Measurements from ENCODE around the gene NRP2.

Gene NRP2

GRCh38 chr2:205695460-205695991 lies 13.2 kb downstream of the NRP2 start:
- TF ChIP-seq FOXM1 (IDR thresholded peaks at IDR 0.05; ENCODE audit: borderline replicate concordance, low read depth) (no peak), YY1 (IDR thresholded peaks at IDR 0.05; ENCODE audit: low read depth) (no peak), TEAD4 (IDR thresholded peaks at IDR 0.05) (no peak), EGR1 (IDR thresholded peaks at IDR 0.05) (no peak), CREB1 (IDR thresholded peaks at IDR 0.05; ENCODE audit: low read depth) (no peak), TCF12 (IDR thresholded peaks at IDR 0.05; ENCODE audit: low read depth) (no peak), TAF1 (IDR thresholded peaks at IDR 0.05; ENCODE audit: low read depth) (no peak)
- TF ChIP-seq, protein P1, sequence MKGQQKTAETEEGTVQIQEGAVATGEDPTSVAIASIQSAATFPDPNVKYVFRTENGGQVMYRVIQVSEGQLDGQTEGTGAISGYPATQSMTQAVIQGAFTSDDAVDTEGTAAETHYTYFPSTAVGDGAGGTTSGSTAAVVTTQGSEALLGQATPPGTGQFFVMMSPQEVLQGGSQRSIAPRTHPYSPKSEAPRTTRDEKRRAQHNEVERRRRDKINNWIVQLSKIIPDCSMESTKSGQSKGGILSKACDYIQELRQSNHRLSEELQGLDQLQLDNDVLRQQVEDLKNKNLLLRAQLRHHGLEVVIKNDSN (IDR thresholded peaks at IDR 0.05), result no peak
- TF ChIP-seq, protein P2, sequence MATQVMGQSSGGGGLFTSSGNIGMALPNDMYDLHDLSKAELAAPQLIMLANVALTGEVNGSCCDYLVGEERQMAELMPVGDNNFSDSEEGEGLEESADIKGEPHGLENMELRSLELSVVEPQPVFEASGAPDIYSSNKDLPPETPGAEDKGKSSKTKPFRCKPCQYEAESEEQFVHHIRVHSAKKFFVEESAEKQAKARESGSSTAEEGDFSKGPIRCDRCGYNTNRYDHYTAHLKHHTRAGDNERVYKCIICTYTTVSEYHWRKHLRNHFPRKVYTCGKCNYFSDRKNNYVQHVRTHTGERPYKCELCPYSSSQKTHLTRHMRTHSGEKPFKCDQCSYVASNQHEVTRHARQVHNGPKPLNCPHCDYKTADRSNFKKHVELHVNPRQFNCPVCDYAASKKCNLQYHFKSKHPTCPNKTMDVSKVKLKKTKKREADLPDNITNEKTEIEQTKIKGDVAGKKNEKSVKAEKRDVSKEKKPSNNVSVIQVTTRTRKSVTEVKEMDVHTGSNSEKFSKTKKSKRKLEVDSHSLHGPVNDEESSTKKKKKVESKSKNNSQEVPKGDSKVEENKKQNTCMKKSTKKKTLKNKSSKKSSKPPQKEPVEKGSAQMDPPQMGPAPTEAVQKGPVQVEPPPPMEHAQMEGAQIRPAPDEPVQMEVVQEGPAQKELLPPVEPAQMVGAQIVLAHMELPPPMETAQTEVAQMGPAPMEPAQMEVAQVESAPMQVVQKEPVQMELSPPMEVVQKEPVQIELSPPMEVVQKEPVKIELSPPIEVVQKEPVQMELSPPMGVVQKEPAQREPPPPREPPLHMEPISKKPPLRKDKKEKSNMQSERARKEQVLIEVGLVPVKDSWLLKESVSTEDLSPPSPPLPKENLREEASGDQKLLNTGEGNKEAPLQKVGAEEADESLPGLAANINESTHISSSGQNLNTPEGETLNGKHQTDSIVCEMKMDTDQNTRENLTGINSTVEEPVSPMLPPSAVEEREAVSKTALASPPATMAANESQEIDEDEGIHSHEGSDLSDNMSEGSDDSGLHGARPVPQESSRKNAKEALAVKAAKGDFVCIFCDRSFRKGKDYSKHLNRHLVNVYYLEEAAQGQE (IDR thresholded peaks at IDR 0.05; ENCODE audit: low read depth), result no peak

DNA sequence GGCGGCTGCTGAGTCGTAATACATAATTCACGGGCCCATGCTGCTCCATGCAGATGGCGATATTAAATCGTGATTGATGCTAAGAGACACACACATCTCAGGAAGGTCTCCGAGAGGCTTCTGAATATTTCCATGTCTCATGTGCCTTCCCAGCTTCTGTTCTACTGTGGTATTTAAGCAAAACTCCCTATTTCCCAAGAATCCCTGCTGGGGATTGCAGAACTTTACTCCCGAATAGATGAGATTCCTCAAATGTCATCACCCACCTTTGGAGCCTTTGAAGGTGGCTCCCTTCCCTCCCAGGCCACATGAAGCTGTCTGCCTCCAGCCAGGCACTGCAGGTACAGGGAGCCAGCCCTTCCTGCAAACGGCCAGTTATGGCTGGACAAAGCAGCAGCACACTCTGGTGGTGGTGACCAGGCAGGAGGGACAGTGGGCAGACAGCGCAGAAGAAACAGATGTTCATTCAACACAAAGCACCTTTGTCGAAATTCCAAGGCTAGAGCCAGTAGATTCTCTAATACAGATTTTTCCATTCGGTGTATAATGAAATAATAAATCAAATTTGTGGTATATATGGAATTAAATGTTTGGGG lies 14.1 kb downstream of the NRP2 start:
- TF ChIP-seq RAD21 (IDR thresholded peaks at IDR 0.05; ENCODE audit: low read depth), result peak; percentile 56
- TF ChIP-seq NFIC (IDR thresholded peaks at IDR 0.05), result no peak

GRCh38 chr2:205696927-205697441 lies 14.7 kb downstream of the NRP2 start:
- no peak for TF ChIP-seq RAD21 (IDR thresholded peaks at IDR 0.05; ENCODE audit: low read depth)

DNA sequence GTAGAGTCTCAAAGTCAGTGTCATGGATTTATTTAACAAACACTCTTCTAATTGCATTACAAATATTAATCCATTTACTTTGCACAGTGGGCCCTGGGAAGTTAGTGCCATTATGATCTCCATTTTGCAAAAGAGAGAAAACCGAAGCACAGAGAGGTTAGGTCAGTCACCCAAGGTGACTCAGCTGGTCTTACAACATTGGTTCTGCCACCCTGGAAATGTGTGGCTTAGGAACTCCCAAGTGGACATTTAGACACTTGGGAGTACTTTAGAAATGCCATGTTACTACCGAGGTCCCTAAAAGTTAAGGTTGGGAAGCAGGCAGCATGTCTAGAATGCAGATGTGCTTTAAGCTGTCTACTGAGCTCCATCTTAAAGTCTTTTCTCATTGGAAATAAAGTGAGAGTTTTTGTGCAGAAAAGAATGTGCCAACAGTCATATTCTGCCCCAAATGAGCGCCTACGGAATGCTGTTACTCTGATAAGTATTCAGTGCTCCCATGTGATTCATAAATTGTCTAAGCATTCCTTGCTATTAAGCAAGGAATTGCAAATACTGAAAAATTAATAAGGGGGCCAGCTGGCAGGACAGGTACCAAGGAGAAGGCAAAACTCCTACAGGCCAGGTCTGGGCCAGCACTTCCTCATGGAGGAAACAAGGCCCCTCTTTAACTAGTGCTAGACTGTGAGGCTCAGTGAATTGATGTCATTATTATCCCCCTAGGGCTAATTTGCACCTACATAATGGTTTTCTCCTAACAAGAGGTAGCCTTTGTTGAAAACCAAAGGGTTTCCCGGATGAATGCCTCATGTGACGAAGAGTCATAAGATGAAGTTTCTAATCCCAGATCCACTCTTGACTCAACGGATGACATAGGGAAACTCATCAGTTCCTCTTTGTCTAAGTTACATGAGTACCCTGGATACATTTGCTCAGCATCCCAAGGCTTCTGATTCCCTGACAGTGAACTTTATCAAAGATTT lies 16.3 kb downstream of the NRP2 start:
- TF ChIP-seq FOXM1 (IDR thresholded peaks at IDR 0.05; ENCODE audit: borderline replicate concordance, low read depth) (no peak), MAX (IDR thresholded peaks at IDR 0.05) (no peak), EGR1 (IDR thresholded peaks at IDR 0.05) (no peak)
- TF ChIP-seq, protein P1 (IDR thresholded peaks at IDR 0.05), result no peak
- TF ChIP-seq, protein P2 (IDR thresholded peaks at IDR 0.05; ENCODE audit: low read depth), result no peak

DNA sequence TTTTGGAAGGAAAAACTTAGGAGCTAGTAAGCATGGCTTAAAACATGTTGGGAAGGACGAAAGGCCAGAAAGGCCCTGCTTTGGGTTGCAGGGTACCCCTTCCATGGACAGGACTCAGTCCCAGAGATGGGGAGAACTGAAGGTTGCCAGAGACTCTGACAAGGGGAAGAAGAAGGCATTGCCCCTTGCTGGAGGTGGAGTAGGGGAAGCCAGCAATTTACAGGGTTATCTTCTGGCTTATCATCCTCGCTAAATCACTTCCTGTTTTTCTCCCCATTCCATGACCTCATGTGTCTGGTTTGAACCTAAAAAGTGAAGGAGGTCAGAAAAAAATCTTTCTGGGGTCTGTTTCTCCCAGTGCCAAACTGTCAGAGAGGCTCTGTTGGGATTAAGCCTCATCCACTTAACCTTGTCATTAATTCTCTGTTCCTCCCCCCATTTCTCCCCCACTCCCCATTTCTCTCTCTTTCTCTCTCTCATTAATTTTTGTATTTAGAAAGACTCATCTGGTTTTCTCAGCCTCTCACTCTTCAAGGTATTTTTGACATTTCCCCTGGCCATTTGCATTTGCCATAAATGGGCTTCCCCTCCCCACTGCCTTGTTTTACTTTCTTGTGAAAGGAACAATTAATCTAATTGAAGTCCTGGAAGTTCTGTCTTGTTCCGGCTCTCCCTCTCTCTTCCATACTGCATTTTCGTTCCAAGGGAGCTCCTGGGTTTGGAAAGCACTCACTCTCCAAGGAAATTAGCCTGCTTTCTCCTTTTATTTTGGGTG lies 17.4 kb downstream of the NRP2 start:
- TF ChIP-seq RAD21 (IDR thresholded peaks at IDR 0.05; ENCODE audit: low read depth), result no peak
- TF ChIP-seq YY1 (IDR thresholded peaks at IDR 0.05; ENCODE audit: low read depth), result no peak
- no peak for TF ChIP-seq CREB1 (IDR thresholded peaks at IDR 0.05; ENCODE audit: low read depth)
- no peak for TF ChIP-seq MAX (IDR thresholded peaks at IDR 0.05)
- no peak for TF ChIP-seq EP300 (IDR thresholded peaks at IDR 0.05; ENCODE audit: borderline replicate concordance)
- TF ChIP-seq ZBTB7A (IDR thresholded peaks at IDR 0.05; ENCODE audit: low read depth), result no peak
- TF ChIP-seq TCF12 (IDR thresholded peaks at IDR 0.05; ENCODE audit: low read depth), result no peak
- no peak for TF ChIP-seq EGR1 (IDR thresholded peaks at IDR 0.05)
- TF ChIP-seq FOXM1 (IDR thresholded peaks at IDR 0.05; ENCODE audit: borderline replicate concordance, low read depth), result no peak
- no peak for TF ChIP-seq NFIC (IDR thresholded peaks at IDR 0.05)
- no peak for TF ChIP-seq TEAD4 (IDR thresholded peaks at IDR 0.05)
- no peak for TF ChIP-seq TAF1 (IDR thresholded peaks at IDR 0.05; ENCODE audit: low read depth)
- TF ChIP-seq CEBPB (IDR thresholded peaks at IDR 0.05), result no peak
- TF ChIP-seq, protein P2 (IDR thresholded peaks at IDR 0.05; ENCODE audit: low read depth), result no peak
